ENCODE measurements around the gene KLK5. TPM values are rescaled to one million over a fixed set of nuclear protein-coding genes. Genes with fewer than 3 reads are reported as not detected.

Gene KLK5
- 3.4 and 12.0 TPM in 2 replicates for total RNA-seq

GRCh38 chr19:50952910-50953309, at the start of gene KLK5:
TSS of gene KLK5 (minus strand) at chr19:50953038. CDS start at chr19:50952657, 381 bp downstream.
- TF ChIP-seq CTCF (IDR thresholded peaks at IDR 0.05; ENCODE audit: insufficient read depth, low read length, severe bottlenecking), result no peak
- H3K27me3 ChIP-seq (ENCODE audit: control insufficient read depth, insufficient read depth, low read length), result no peaks in the 10 kb centered on the region
- no peak within 1 kb of the TSS for H3K4me3 ChIP-seq (ENCODE audit: low read depth, low read length)
- H3K36me3 ChIP-seq (ENCODE audit: control insufficient read depth, insufficient read depth, low read length), result no peaks in the 10 kb centered on the region
- peak; percentile 39 for DNase-seq (ENCODE audit: low read depth)
- no peak for FAIRE-seq

- no peak for TF ChIP-seq CTCF (IDR thresholded peaks at IDR 0.05; ENCODE audit: insufficient read depth, low read length, severe bottlenecking)
- no peaks in the 10 kb centered on the region for H3K36me3 ChIP-seq (ENCODE audit: control insufficient read depth, insufficient read depth, low read length)
- FAIRE-seq (no peak), DNase-seq (ENCODE audit: low read depth) (no peak)
- no peak overlapping the region for H3K4me3 ChIP-seq (ENCODE audit: low read depth, low read length)
- H3K27me3 ChIP-seq (ENCODE audit: control insufficient read depth, insufficient read depth, low read length), result no peaks in the 10 kb centered on the region
Observed at GRCh38 chr19:51002089-51002532, 49.3 kb upstream of the KLK5 start.

- FAIRE-seq (no peak), DNase-seq (ENCODE audit: low read depth) (no peak)
- TF ChIP-seq CTCF (IDR thresholded peaks at IDR 0.05; ENCODE audit: insufficient read depth, low read length, severe bottlenecking), result no peak
- no peaks in the 10 kb centered on the region for H3K36me3 ChIP-seq (ENCODE audit: control insufficient read depth, insufficient read depth, low read length)
- H3K27me3 ChIP-seq (ENCODE audit: control insufficient read depth, insufficient read depth, low read length), result no peaks in the 10 kb centered on the region
- H3K4me3 ChIP-seq (ENCODE audit: low read depth, low read length), result no peak within 1 kb of the TSS
Observed at GRCh38 chr19:51001515-51001914, 48.7 kb upstream of the KLK5 start, which contains the start of gene KLK8. TSS of gene KLK8 (minus strand) at chr19:51001604. CDS start at chr19:51001167, 437 bp downstream.

GRCh38 chr19:51000981-51001380, 48.1 kb upstream of the KLK5 start:
- FAIRE-seq (no peak), DNase-seq (ENCODE audit: low read depth) (no peak)
- Histone ChIP-seq H3K36me3 (ENCODE audit: control insufficient read depth, insufficient read depth, low read length) (no peaks in the 10 kb centered on the region), H3K4me3 (ENCODE audit: low read depth, low read length) (no peak overlapping the region), H3K27me3 (ENCODE audit: control insufficient read depth, insufficient read depth, low read length) (no peaks in the 10 kb centered on the region)
- no peak for TF ChIP-seq CTCF (IDR thresholded peaks at IDR 0.05; ENCODE audit: insufficient read depth, low read length, severe bottlenecking)

GRCh38 chr19:51000426-51000825, 47.6 kb upstream of the KLK5 start:
- Histone ChIP-seq H3K4me3 (ENCODE audit: low read depth, low read length) (no peak overlapping the region), H3K36me3 (ENCODE audit: control insufficient read depth, insufficient read depth, low read length) (no peaks in the 10 kb centered on the region), H3K27me3 (ENCODE audit: control insufficient read depth, insufficient read depth, low read length) (no peaks in the 10 kb centered on the region)
- no peak for TF ChIP-seq CTCF (IDR thresholded peaks at IDR 0.05; ENCODE audit: insufficient read depth, low read length, severe bottlenecking)
- FAIRE-seq (peak; percentile 60), DNase-seq (ENCODE audit: low read depth) (no peak)

GRCh38 chr19:50998686-50999085, 45.8 kb upstream of the KLK5 start:
- DNase-seq (ENCODE audit: low read depth) (no peak), FAIRE-seq (no peak)
- Histone ChIP-seq H3K36me3 (ENCODE audit: control insufficient read depth, insufficient read depth, low read length) (no peaks in the 10 kb centered on the region), H3K27me3 (ENCODE audit: control insufficient read depth, insufficient read depth, low read length) (no peaks in the 10 kb centered on the region), H3K4me3 (ENCODE audit: low read depth, low read length) (no peak overlapping the region)
- no peak for TF ChIP-seq CTCF (IDR thresholded peaks at IDR 0.05; ENCODE audit: insufficient read depth, low read length, severe bottlenecking)

Measured in bronchial epithelial cell (primary cell).